Astrocyte (in vitro differentiated cells and primary cell): ENCODE measurements around the gene BOD1L1. TPM values are rescaled to one million over a fixed set of nuclear protein-coding genes. Genes with fewer than 3 reads are reported as not detected.

Source experiments
- DNase-seq: peaks from one replicate; pipeline ENCODE4 v3.0.0-alpha.2; 2010; ENCODE audit warnings: low read depth
- FAIRE-seq: peaks from 2 replicates; lab custom pipeline; 2011; peaks lifted over from hg19 to GRCh38; lab: Jason Lieb, UNC
- H2AFZ ChIP-seq: 2 replicates; pipeline ENCODE4 v1.6.0; 2012; ENCODE audit warnings: low read depth, low read length, inconsistent platforms
- H3K27ac ChIP-seq: 2 replicates; pipeline ENCODE4 v1.5.1; 2011; ENCODE audit warnings: low read depth, low read length, inconsistent platforms
- H3K27me3 ChIP-seq: 2 replicates; pipeline ENCODE4 v1.6.0; 2011; ENCODE audit warnings: low read length, inconsistent platforms; ENCODE audit not compliant: insufficient read depth
- H3K36me3 ChIP-seq: 2 replicates; pipeline ENCODE4 v1.5.1; 2011; ENCODE audit warnings: low read length, inconsistent platforms; ENCODE audit not compliant: insufficient read depth
- H3K4me1 ChIP-seq: 2 replicates; pipeline ENCODE4 v1.5.1; 2011; ENCODE audit warnings: low read length, inconsistent platforms; ENCODE audit not compliant: insufficient read depth
- H3K4me2 ChIP-seq: 2 replicates; pipeline ENCODE4 v1.6.0; 2012; ENCODE audit warnings: low read length, inconsistent platforms
- H3K4me3 ChIP-seq: 2 replicates; pipeline ENCODE4 v1.5.1; 2011; ENCODE audit warnings: low read depth, mild to moderate bottlenecking, low read length, inconsistent platforms; ENCODE audit not compliant: insufficient read depth
- H3K79me2 ChIP-seq: 2 replicates; pipeline ENCODE4 v1.6.0; 2012; ENCODE audit warnings: mild to moderate bottlenecking, low read length, inconsistent platforms; ENCODE audit not compliant: insufficient read depth
- H3K9ac ChIP-seq: 2 replicates; pipeline ENCODE4 v1.6.0; 2012; ENCODE audit warnings: mild to moderate bottlenecking, low read length, inconsistent platforms
- H3K9me3 ChIP-seq: 2 replicates; pipeline ENCODE4 v1.5.1; 2012; ENCODE audit warnings: low read depth, mild to moderate bottlenecking, low read length, inconsistent platforms; ENCODE audit not compliant: insufficient read depth
- H4K20me1 ChIP-seq: 2 replicates; pipeline ENCODE4 v1.6.0; 2012; ENCODE audit warnings: low read length, inconsistent platforms; ENCODE audit not compliant: insufficient read depth
- H3K27ac Mint-ChIP-seq: one replicate; pipeline ENCODE4 v1.8.0; 2021; ENCODE audit warnings: mild to moderate bottlenecking, mixed read lengths; ENCODE audit not compliant: unreplicated experiment
- H3K27me3 Mint-ChIP-seq: one replicate; pipeline ENCODE4 v1.8.0; 2021; ENCODE audit warnings: low read depth, mixed read lengths; ENCODE audit not compliant: unreplicated experiment
- H3K36me3 Mint-ChIP-seq: one replicate; pipeline ENCODE4 v1.8.0; 2021; ENCODE audit warnings: low read depth, mixed read lengths; ENCODE audit not compliant: unreplicated experiment
- H3K4me1 Mint-ChIP-seq: one replicate; pipeline ENCODE4 v1.8.0; 2021; ENCODE audit warnings: low read depth, mixed read lengths; ENCODE audit not compliant: unreplicated experiment
- H3K4me3 Mint-ChIP-seq: one replicate; pipeline ENCODE4 v1.8.0; 2021; ENCODE audit warnings: mild to moderate bottlenecking, moderate library complexity, mixed read lengths; ENCODE audit not compliant: unreplicated experiment
- H3K9me3 Mint-ChIP-seq: one replicate; pipeline ENCODE4 v1.8.0; 2021; ENCODE audit warnings: mild to moderate bottlenecking, mixed read lengths; ENCODE audit not compliant: unreplicated experiment
- CTCF ChIP-seq: IDR thresholded peaks from 2 replicates; pipeline ENCODE4 v1.5.1; 2011; ENCODE audit warnings: low read depth, mild to moderate bottlenecking, inconsistent platforms, low read length, moderate library complexity; ENCODE audit not compliant: insufficient read depth
- EZH2 ChIP-seq: IDR thresholded peaks from 2 replicates; pipeline ENCODE4 v1.6.1; 2012; ENCODE audit warnings: mild to moderate bottlenecking, low read length, inconsistent platforms; ENCODE audit not compliant: insufficient read depth
- total RNA-seq: library from RNA; stranded (reverse); gene quantifications from 2 replicates; pipeline ENCODE4 v1.2.1, GENCODE V29; 2021

The BOD1L1 gene
- total RNA-seq, 1 donor from 2014 or later = 47.2 TPM

GRCh38 chr4:13659341-13660070, 32.0 kb upstream of the BOD1L1 start:
- Histone ChIP-seq H3K9ac (no peak overlapping the region), H2AFZ (no peak overlapping the region), H3K36me3 (no peaks in the 10 kb centered on the region), H3K4me2 (no peak overlapping the region), H3K4me3 (no peak overlapping the region), H4K20me1 (no peaks in the 10 kb centered on the region), H3K27ac (no peak overlapping the region), H3K4me1 (peaks cover 2% of the 10 kb centered on the region), H3K27me3 (no peaks in the 10 kb centered on the region), H3K9me3 (no peaks in the 10 kb centered on the region), H3K79me2 (no peaks in the 10 kb centered on the region)
- Mint-ChIP-seq H3K9me3 (peaks cover 6% of the 10 kb centered on the region), H3K4me3 (no peak overlapping the region), H3K27ac (no peak overlapping the region), H3K36me3 (no peaks in the 10 kb centered on the region), H3K4me1 (peaks cover 2% of the 10 kb centered on the region), H3K27me3 (peaks cover 2% of the 10 kb centered on the region)
- no peak for TF ChIP-seq EZH2
- no peak for TF ChIP-seq CTCF
- DNase-seq (no peak), FAIRE-seq (no peak)

- H3K9me3 Mint-ChIP-seq = peaks cover 6% of the 10 kb centered on the region
- Histone ChIP-seq H2AFZ (peak overlapping the region; percentile 42), H4K20me1 (no peaks in the 10 kb centered on the region), H3K27me3 (no peaks in the 10 kb centered on the region), H3K27ac (peak overlapping the region; percentile 44), H3K9ac (peak overlapping the region; percentile 76), H3K36me3 (no peaks in the 10 kb centered on the region), H3K4me3 (peak overlapping the region; percentile 57), H3K4me1 (peaks cover 8% of the 10 kb centered on the region), H3K4me2 (peak overlapping the region; percentile 87), H3K79me2 (no peaks in the 10 kb centered on the region), H3K9me3 (no peaks in the 10 kb centered on the region)
- H3K27ac Mint-ChIP-seq = peak overlapping the region; percentile 9
- TF ChIP-seq CTCF = peak; percentile 87
- TF ChIP-seq EZH2 = no peak
- H3K27me3 Mint-ChIP-seq = peaks cover 2% of the 10 kb centered on the region
- peak overlapping the region; percentile 14 for H3K4me3 Mint-ChIP-seq
- FAIRE-seq (no peak), DNase-seq (peak; percentile 32)
- H3K36me3 Mint-ChIP-seq = no peaks in the 10 kb centered on the region
- H3K4me1 Mint-ChIP-seq = peaks cover 2% of the 10 kb centered on the region
These were observed 29.3 kb upstream of the BOD1L1 start for GRCh38 chr4:13656569-13657405.
